Subcutaneous adipose tissue (tissue), 4 donors: Measurements from ENCODE around the gene CDK17. TPM values are rescaled to one million over a fixed set of nuclear protein-coding genes. Genes with fewer than 3 reads are reported as not detected.

Experiments used
- total RNA-seq, 4 donors: library from RNA; depleted of rRNA; stranded (reverse); fragments of >200 nt; gene quantifications; one replicate each; pipeline ENCODE4 v1.1.0, GENCODE V29; 2016
- TF ChIP-seq, protein P1 (sequence below): fragments of 450-650 bp; IDR thresholded peaks from one replicate; pipeline ENCODE4 v1.5.1; 2016; ENCODE audit warnings: low read depth, mild to moderate bottlenecking, control low read depth, antibody characterized with exemption, moderate library complexity

Gene CDK17
- total RNA-seq, 4 donors from 2014 or later, result 54.7 to 83.5 (median 63.2) TPM

DNA sequence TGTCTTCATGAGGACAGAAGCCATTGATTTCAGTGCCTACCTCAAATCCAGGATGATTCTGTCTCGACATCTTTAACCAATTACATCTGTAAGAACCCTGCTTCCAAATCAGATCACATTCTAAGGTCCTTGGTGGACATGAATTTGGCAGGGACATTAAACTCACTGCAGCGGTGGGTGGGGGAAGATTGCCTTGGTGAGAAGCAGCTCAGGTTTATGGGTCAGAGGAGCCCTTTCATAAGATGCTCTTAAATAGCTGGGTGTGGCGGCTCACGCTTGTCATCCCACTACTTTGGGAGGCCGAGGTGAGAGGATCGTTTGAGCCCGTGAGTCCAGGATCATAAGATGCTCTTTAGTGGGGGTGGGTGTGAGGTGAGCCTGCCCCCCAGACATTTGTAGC, 163.2 kb downstream of the CDK17 start:
- TF ChIP-seq, protein P1, sequence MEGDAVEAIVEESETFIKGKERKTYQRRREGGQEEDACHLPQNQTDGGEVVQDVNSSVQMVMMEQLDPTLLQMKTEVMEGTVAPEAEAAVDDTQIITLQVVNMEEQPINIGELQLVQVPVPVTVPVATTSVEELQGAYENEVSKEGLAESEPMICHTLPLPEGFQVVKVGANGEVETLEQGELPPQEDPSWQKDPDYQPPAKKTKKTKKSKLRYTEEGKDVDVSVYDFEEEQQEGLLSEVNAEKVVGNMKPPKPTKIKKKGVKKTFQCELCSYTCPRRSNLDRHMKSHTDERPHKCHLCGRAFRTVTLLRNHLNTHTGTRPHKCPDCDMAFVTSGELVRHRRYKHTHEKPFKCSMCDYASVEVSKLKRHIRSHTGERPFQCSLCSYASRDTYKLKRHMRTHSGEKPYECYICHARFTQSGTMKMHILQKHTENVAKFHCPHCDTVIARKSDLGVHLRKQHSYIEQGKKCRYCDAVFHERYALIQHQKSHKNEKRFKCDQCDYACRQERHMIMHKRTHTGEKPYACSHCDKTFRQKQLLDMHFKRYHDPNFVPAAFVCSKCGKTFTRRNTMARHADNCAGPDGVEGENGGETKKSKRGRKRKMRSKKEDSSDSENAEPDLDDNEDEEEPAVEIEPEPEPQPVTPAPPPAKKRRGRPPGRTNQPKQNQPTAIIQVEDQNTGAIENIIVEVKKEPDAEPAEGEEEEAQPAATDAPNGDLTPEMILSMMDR, result no peak

DNA sequence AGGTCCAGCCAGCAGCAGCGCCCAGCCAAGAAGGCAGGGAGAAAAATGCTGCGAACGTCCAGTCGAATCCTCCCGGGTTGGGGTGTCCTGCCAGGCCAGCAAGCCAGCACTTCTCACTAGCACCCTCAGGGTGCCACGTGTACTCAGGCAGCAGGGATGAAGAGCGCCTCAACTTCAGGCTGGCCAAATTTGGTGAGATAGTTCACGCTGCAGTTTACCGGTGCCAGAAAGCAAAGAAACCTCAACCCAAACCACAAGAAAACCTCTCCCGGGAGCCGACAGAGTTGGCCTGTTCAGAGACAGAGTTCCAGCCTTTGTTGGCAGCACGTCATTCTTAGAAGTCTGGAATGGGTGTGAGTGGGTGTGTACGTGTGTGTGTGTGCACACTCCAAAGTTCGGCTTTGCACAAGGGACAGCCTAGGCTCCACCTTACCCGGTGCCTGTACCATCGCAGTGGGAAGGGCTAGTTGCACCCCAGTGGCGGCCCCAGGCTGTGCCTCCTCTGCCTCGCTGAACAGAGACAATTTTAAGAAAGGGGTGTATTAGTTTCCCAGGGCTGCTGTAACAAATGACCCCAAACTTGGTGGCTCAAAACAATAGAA, 163.9 kb downstream of the CDK17 start:
- TF ChIP-seq, protein P1, result no peak

DNA sequence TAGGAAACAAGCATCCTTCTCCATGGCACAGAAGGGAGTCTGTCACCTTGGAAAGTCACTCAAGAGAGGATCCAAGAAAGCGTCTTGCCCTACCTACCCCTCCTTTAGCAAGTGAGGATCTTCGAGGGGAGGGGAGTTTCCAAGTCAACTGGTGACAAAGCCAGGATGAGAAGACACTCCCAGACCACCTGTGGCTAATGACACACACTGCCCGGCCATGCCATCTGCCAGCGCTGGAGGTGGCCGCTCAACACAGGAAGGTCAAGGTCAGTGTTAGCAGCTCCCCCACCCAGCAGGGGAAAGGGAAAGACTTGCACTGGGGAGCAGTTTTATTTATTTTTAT, 164.8 kb downstream of the CDK17 start:
- TF ChIP-seq, protein P1, result no peak

DNA sequence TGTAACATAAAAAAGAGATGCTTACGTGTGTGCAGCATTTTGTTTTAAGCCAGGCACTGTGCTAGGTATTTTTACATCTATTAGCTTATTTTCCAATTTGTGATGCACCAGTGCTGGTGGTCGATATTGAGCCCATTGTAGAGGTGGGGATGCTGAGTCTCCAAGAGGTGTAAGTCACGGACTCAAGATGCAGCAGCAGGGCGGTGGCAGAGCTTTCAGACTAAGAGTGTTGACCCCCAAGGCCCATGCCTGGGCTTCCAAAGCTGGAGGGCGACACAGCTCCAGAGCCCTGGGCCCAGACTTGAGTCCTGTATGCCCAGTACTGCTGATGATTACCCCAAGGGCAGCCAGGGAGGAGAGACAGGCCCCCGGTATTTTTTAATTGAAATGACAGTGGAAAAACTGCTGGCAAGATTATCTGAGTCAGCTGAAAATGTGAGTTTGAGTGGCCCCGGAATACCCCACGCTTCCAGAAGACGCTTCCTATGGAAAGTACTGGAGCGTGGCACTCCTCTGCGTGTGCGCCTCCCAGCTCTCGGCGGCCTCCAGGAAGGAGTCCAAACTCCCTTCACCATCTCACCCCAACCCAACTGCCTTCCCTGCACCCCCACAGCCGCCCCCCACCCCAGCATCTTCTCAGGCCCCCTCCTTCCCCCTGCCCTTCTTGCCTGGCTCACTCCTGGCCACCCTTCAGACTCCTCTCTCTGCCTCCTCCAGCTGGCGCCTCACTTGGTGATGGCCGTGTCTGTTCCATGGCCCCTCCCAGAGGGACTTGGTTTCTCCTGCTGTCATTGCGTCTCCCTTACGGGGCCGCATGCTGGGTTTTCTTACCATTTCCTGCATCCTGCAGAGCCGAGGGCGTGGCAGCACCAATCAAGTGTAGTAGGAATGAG, 165.4 kb downstream of the CDK17 start:
- TF ChIP-seq, protein P1, result no peak

DNA sequence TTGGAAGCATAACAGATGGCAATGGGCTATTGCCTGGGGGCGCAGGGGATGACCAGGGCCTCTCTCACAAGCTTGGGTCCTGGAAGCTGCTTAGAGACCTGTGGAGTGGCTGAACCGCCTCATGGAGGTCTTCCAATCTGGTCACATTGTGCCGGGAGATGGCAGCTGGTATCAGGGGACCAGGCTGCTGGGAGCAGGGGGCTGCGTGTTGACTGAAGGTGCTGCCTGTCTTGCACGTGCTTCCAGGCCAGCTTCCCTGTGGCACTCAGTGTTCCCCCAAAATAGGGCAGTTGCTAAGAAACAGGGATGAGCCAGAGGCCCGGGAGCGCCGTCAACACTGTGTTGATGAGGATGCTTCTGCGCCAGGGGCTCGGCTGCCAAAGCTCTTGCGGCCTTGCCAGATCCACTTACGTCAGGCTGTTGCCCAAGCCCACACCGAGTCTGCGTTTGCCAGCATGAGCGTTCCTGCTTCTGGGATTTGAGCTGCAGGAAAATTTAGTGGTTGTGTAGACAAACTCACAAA, 166.2 kb downstream of the CDK17 start:
- TF ChIP-seq, protein P1, result no peak

DNA sequence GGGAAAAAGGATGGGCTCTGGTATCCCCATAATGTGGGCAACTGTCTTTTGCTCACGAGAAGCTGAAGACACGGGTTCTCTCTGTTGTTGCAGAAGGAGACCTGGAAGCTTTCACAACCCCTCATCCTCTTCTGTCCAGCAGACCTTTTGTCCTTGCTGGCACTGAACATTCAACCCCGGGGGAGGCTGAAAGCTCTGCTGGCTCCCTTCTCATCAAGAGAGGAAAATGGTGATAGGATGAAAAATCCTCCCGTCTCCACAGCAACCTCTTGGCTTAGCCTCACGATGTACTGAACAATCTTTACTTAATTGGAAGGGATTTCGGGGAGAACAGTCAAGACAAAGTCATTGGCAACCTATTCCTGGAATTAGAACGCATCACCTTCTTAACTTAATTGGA, 167.1 kb downstream of the CDK17 start:
- TF ChIP-seq, protein P1, result no peak

DNA sequence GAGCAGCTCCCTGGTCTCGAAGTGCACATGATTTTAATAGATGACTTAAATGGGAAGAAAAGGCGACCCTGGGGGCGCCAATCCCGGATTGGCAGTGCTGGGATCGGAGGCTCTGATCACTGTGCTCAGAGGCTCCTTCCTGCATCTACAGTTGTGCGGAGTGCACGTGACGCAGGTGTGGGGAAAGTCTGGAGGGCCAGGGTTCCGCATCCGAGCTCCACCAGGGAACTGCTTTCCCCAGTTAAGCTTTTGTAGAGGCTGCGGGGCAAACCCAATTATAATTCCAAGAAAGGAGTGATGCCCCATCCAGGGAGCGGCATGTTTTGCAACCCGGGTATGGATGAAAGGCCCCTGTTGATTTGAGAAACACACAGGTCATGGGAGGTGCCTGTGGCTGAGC, 169.6 kb downstream of the CDK17 start:
- TF ChIP-seq, protein P1, result no peak
